LNCAP (cell line): Measurements from ENCODE around the gene SETD1B.

Source experiments
- TF ChIP-seq, protein P1 (sequence below): fragments of 450-650 bp; IDR thresholded peaks from 2 replicates; pipeline ENCODE4 v1.5.1; 2017; ENCODE audit warnings: mild to moderate bottlenecking

SETD1B gene

DNA sequence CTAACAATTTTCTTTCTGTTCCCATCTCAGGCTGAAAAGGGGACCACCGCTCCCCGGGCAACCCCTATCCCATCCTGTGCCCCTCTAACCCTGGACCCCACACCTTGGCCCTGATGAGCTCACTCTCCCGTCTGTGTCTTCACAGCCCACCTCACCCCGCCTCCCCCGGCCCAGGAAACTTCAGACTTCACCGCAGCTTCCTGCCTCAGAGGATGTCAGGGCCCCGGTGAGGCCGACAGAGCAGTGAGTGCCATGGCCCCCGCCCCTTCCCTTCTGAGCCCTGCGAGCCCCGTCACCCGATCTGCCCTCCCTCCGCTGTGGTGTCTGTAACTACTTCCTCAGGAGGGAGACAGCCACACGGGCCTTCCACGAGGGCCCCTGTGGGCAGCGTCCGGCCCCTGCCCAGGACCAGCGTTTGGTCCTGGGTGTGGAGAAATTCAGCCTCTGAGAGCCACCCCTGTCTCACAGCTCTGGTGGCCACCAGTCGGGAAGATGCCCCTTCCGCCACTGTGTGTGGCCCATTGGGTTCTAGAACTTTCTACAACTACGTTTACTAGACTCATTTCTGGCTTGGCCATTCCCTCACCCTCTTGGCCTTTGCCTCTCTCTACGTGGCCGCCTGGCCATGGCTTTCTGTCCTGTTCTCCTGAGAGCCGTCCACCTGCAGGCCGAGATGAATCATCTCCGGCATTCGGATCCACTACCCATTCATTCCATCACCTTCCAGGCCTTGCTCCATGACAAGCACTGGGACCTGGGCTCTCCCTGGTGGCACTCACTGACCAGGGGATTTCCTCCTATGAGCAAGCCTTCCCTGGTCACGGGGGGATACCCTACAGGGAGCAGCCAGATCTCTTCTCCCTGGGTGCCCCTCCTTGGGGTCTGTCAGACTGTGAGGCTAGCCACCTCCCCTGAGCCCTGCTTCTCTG lies 13.7 kb upstream of the SETD1B start:
- TF ChIP-seq, protein P1, sequence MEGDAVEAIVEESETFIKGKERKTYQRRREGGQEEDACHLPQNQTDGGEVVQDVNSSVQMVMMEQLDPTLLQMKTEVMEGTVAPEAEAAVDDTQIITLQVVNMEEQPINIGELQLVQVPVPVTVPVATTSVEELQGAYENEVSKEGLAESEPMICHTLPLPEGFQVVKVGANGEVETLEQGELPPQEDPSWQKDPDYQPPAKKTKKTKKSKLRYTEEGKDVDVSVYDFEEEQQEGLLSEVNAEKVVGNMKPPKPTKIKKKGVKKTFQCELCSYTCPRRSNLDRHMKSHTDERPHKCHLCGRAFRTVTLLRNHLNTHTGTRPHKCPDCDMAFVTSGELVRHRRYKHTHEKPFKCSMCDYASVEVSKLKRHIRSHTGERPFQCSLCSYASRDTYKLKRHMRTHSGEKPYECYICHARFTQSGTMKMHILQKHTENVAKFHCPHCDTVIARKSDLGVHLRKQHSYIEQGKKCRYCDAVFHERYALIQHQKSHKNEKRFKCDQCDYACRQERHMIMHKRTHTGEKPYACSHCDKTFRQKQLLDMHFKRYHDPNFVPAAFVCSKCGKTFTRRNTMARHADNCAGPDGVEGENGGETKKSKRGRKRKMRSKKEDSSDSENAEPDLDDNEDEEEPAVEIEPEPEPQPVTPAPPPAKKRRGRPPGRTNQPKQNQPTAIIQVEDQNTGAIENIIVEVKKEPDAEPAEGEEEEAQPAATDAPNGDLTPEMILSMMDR = no peak

DNA sequence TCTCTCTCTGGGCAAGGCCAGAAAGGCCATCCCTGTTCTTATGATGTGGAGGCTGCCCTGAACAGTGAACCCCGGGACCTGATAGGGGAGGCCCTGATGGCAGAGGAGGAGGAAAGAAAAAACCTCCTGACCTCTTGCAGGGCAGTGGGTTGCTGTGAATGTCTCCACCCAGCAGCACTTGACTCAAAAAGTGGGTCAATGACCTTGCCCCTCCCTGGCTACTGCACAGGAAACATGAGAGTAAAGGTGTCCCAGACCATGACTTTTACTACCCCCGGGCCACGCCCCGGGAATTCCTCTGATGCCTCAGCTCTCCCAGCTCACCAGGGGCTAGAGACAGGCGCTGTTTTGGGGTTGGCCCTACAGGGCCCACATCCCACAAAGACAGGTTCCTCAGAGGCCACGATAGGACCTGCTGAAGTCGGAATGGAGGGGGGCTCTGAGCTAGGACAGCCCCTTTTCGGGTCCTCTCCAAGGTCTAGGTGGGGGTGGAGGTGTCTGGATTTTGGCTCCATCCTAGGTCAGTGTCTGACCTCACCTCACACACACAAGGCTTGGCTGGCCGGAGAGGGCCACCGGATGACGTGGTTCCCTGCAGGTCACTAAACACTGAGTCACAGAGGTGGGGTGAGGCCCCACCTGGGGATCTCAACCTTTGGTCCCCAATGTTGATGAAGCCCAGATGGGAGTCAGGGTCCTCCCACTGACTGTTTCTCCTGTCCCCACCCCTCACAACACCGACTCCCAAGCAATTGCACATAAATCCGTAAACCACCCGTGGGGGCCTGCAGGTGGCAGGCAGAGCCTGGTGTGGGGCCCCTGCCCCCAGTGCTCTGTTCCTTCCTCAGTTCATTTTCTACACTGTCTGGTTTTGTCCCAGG lies 11.9 kb upstream of the SETD1B start:
- TF ChIP-seq, protein P1 = no peak

DNA sequence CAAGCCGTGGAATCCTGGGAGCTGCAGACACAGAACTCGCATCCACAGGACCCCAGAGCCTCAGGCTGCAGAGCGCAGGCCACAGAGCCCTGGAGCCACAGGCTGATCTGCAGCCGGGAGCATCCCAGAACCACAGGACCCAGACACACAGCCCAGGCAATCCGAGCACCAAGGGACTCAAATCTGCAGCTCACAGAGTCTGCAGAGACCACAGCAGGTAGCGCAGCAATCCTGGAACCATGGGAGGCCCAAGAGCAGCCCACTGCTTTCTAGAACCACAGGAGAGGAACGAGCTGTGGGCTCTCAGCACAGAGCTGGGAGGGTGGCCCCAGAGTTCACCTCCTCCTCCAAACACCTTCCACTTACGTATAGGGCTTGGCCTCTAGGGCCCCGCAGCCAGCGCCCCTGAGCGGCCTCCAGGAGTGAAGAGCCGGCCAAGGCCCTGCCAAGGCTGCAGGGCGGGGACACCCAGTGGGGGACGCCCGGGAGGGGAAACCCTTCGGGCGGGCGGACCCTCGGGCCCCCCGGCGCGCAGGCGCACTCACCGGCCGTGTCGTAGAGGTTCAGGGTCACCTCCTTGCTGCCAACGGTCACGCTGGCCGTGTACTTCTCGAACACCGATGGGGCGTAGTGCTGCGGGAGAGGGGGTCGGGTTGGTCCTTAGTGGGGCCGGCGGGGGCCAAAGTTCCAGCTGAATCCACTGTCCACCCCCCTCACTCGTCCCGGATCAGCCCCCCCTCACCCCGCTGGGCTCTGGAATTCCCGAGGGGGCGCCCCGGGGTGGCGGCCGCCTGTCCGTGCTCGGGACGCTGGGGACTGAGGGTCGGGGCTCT lies 11.0 kb upstream of the SETD1B start:
- TF ChIP-seq, protein P1 = no peak

GRCh38 chr12:121793440-121793837 lies 10.4 kb upstream of the SETD1B start, which contains the start of gene RHOF:
Gene RHOF (minus strand): TSS chr12:121793688. CDS start chr12:121793633, 55 bp downstream.
- TF ChIP-seq, protein P1 = no peak

DNA sequence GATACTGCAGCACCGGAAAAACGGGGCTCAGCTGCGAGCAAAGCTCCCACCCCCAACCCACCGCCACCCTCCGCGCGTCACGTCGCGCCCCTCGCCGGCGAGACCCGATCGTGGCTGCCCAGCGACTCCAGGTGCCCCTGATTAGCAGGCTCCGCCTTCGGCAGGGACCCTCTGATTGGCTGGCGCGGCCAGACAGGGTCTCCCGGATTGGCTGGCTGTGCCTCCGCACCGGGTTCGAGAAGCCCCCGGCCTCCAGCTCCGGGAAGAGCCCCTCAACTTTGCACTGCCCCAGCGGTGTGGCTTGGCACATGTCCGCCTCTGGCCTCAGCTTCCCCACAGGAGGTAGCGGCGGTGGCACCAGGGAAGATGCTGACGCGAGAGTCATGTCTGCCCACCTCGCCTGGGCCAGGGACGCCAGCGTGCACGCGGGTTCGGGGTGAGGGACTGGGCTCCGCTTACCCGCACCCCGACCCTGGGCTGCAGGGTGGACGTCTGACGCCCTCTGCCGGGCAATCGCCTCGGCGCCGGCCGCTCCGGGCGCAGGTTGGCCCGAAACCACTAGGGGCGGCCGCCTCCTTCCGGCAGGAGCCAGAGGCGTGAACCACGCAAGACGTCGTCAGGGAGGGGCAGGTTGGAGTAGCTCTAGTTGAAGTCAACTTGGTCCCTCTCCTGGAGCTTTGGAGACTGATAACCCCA lies 9.8 kb upstream of the SETD1B start:
- TF ChIP-seq, protein P1 = peak; percentile 98

- TF ChIP-seq, protein P1 = no peak
Observed at GRCh38 chr12:121794534-121795033, 9.2 kb upstream of the SETD1B start.
